GM19397 (cell line): ENCODE data around the gene NAT8L.

Source experiments
- ATAC-seq: cut with Tn5 transposase; IDR thresholded peaks from one replicate; pipeline ENCODE4 v1.9.1; 2021; ENCODE audit warnings: mild to moderate bottlenecking, moderate library complexity; ENCODE audit not compliant: unreplicated experiment

NAT8L gene

GRCh38 chr4:2090642-2091041 is 31.5 kb downstream of the NAT8L start:
- ATAC-seq, result no peak

- no peak for ATAC-seq
Observed at GRCh38 chr4:2091990-2092668, 33.0 kb downstream of the NAT8L start.

- no peak for ATAC-seq
Observed at GRCh38 chr4:2092669-2093053, 33.5 kb downstream of the NAT8L start.

GRCh38 chr4:2093265-2093664 is 34.1 kb downstream of the NAT8L start:
- ATAC-seq, result no peak

- no peak for ATAC-seq
Observed at GRCh38 chr4:2094545-2094944, 35.4 kb downstream of the NAT8L start.

- ATAC-seq, result no peak
Observed at GRCh38 chr4:2095236-2096072, 36.3 kb downstream of the NAT8L start.

GRCh38 chr4:2096073-2096609 is 37.0 kb downstream of the NAT8L start:
- ATAC-seq, result no peak

- ATAC-seq, result no peak
Observed at GRCh38 chr4:2101346-2102044, 42.4 kb downstream of the NAT8L start.

- ATAC-seq, result no peak
Observed at GRCh38 chr4:2102045-2102883, 43.1 kb downstream of the NAT8L start.

GRCh38 chr4:2103127-2103842 is 44.2 kb downstream of the NAT8L start:
- no peak for ATAC-seq

- no peak for ATAC-seq
Observed at GRCh38 chr4:2103843-2104547, 44.9 kb downstream of the NAT8L start.

- ATAC-seq, result no peak
Observed at GRCh38 chr4:2104556-2105345, 45.6 kb downstream of the NAT8L start.

GRCh38 chr4:2105559-2105958 is 46.4 kb downstream of the NAT8L start:
- no peak for ATAC-seq

- ATAC-seq, result no peak
Observed at GRCh38 chr4:2116687-2117400, 57.7 kb downstream of the NAT8L start.
